ENCODE results near the gene CITED4. TPM values are rescaled to one million over a fixed set of nuclear protein-coding genes. Genes with fewer than 3 reads are reported as not detected.

CITED4 gene
- total RNA-seq, 1 donor from 2014 or later = 4.7 TPM

DNA sequence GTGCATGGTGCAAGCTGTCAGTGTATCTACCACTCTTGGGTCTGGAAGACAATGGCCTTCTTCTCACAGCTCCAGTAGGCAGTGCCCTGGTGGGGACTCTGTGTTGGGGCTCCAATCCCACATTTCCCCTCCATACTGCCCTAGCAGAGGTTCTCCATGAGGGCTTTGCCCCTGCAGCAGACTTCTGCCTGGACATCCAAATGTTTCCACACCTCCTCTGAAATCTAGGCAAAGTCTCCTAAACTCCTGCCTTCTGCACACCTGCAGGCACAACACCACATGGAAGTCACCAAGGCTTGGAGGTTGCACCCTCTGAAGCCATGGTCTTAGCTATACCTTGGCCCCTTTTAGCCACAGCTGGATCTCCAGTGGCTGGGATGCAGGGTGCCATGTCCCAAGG, 31.8 kb upstream of the CITED4 start:
- no peaks in the 10 kb centered on the region for H3K27me3 ChIP-seq (ENCODE audit: control insufficient read depth, insufficient read depth, low read length)
- TF ChIP-seq, protein P1, sequence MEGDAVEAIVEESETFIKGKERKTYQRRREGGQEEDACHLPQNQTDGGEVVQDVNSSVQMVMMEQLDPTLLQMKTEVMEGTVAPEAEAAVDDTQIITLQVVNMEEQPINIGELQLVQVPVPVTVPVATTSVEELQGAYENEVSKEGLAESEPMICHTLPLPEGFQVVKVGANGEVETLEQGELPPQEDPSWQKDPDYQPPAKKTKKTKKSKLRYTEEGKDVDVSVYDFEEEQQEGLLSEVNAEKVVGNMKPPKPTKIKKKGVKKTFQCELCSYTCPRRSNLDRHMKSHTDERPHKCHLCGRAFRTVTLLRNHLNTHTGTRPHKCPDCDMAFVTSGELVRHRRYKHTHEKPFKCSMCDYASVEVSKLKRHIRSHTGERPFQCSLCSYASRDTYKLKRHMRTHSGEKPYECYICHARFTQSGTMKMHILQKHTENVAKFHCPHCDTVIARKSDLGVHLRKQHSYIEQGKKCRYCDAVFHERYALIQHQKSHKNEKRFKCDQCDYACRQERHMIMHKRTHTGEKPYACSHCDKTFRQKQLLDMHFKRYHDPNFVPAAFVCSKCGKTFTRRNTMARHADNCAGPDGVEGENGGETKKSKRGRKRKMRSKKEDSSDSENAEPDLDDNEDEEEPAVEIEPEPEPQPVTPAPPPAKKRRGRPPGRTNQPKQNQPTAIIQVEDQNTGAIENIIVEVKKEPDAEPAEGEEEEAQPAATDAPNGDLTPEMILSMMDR (IDR thresholded peaks at IDR 0.05; ENCODE audit: insufficient read depth, low read length, severe bottlenecking) = no peak
- no peak overlapping the region for H3K4me3 ChIP-seq (ENCODE audit: low read depth, low read length)
- no peak for DNase-seq (ENCODE audit: low read depth)
- FAIRE-seq = no peak
- no peaks in the 10 kb centered on the region for H3K36me3 ChIP-seq (ENCODE audit: control insufficient read depth, insufficient read depth, low read length)

DNA sequence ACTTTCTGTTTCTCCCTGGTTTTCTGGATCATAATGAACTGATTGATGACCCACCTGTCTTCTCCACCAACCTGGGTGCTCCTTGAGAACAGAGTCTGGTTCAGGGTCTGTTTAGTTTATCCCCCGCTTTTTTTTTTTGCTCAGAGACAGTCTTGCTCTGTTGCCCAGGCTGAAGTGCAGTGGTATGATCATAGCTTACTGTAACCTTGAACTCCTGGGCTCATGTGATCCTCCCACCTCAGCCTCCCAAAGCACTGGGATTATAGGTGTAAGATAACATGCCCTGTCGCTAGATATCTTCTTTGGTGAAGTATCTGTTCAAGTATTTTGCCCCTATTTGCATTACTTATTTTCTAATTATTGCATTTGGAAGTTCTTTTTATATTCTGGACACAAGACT, 30.2 kb upstream of the CITED4 start:
- Histone ChIP-seq H3K36me3 (ENCODE audit: control insufficient read depth, insufficient read depth, low read length) (no peaks in the 10 kb centered on the region), H3K4me3 (ENCODE audit: low read depth, low read length) (no peak overlapping the region), H3K27me3 (ENCODE audit: control insufficient read depth, insufficient read depth, low read length) (no peaks in the 10 kb centered on the region)
- TF ChIP-seq, protein P1 (IDR thresholded peaks at IDR 0.05; ENCODE audit: insufficient read depth, low read length, severe bottlenecking) = no peak
- DNase-seq (ENCODE audit: low read depth) (no peak), FAIRE-seq (no peak)

DNA sequence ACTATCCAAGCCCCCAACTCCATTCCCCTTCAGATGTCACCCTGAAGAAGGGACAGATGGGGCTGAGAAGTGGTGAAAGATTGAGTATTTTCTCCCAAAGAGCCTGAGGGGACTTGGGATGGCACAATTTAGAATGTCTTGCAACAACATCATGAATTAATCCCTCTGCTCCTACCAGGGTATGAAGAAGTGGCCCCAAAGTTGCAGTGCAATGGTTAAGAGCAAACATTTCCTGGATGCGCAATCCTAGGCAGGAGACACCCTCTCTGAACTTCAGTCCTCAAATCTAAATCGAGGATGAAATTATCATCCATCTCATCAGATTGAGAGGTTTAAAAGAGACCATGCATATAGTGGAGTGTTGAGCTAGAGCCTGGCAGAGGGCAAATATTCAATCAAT, 28.6 kb upstream of the CITED4 start:
- H3K27me3 ChIP-seq (ENCODE audit: control insufficient read depth, insufficient read depth, low read length) = no peaks in the 10 kb centered on the region
- TF ChIP-seq, protein P1 (IDR thresholded peaks at IDR 0.05; ENCODE audit: insufficient read depth, low read length, severe bottlenecking) = no peak
- FAIRE-seq (no peak), DNase-seq (ENCODE audit: low read depth) (no peak)
- no peaks in the 10 kb centered on the region for H3K36me3 ChIP-seq (ENCODE audit: control insufficient read depth, insufficient read depth, low read length)
- no peak overlapping the region for H3K4me3 ChIP-seq (ENCODE audit: low read depth, low read length)

DNA sequence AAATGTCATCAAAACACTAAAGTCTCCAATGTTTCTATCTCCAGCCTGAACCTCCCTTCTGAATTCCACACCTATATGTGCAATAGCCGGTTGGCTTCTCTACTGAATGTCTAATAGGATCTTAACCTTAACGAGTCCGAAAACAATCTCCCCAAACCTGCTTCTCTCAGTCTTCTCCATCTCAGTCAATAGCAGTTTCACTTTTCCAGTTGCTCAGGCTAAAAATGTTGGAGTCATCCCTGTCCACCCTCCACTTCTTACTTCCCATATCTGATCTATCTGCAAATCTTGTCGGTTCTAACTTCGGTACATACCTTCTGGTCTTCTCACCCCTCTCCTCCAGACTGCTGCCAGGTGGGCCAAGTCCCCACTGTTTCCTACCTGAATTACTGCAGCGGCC, 25.5 kb upstream of the CITED4 start:
- no peak for FAIRE-seq

DNA sequence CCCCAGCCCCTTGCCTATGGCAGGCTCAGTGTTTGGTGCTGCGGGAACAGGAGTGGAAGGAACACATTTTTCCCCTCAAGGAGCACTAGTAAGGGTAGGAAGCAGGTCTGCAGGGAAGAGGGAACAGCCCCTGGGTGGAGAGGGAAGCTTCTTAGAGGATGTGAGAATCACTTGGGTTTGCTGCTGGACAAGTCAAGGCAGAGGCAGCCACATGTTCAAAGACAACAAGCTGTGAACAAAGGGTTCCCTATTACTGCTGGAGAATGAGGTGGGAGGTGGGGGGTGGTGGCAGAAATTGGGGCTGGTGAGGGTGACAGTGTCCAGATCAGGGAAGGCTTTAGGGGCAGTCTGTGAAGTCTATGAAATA, 24.8 kb upstream of the CITED4 start:
- no peak for FAIRE-seq
- H3K4me3 ChIP-seq (ENCODE audit: low read depth, low read length) = no peak overlapping the region
- TF ChIP-seq, protein P1 (IDR thresholded peaks at IDR 0.05; ENCODE audit: insufficient read depth, low read length, severe bottlenecking) = no peak

More for the DNA sequence above, 25.5 kb upstream of the CITED4 start:
- no peaks in the 10 kb centered on the region for H3K36me3 ChIP-seq (ENCODE audit: control insufficient read depth, insufficient read depth, low read length)
- H3K4me3 ChIP-seq (ENCODE audit: low read depth, low read length) = no peak overlapping the region
- no peak for DNase-seq (ENCODE audit: low read depth)
- TF ChIP-seq, protein P1 (IDR thresholded peaks at IDR 0.05; ENCODE audit: insufficient read depth, low read length, severe bottlenecking) = no peak
- no peaks in the 10 kb centered on the region for H3K27me3 ChIP-seq (ENCODE audit: control insufficient read depth, insufficient read depth, low read length)

DNA sequence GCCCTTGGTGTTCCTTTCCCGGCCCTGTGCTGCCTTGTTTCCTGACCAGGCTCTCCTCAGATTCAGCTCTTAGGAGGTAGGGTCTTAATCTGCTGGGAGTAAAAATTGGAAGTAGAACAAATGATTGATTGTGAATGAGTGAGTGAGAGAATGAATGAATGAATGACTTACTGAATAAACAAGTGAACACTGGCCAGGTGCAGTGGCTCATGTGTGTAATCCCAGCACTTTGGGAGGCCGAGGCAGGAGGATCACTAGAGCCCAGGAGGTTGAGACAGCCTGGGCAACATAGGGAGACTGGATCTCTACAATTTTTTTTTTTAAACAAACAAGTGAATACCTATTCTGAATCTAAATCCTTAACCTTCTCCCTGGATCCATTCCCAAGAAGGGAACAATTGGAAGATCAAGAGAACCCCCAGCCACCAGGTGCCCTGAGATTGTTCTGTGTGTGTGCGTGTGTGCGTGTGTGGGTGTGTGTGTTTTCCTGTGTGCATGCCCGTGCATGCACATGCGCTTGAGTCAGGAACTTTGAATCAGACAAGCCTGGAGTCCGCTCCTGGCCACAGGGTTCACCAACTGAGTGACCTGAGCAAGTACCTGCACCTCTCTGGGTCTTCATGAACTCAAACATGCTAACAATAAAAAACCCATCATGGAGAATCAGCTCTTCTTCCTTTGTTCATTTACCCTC, 24.3 kb upstream of the CITED4 start:
- H3K27me3 ChIP-seq (ENCODE audit: control insufficient read depth, insufficient read depth, low read length) = no peaks in the 10 kb centered on the region
- DNase-seq (ENCODE audit: low read depth) (peak; percentile 93), FAIRE-seq (no peak)
- no peaks in the 10 kb centered on the region for H3K36me3 ChIP-seq (ENCODE audit: control insufficient read depth, insufficient read depth, low read length)
- H3K4me3 ChIP-seq (ENCODE audit: low read depth, low read length) = no peak overlapping the region
- TF ChIP-seq, protein P1 (IDR thresholded peaks at IDR 0.05; ENCODE audit: insufficient read depth, low read length, severe bottlenecking) = no peak

More for the DNA sequence above, 24.8 kb upstream of the CITED4 start:
- no peaks in the 10 kb centered on the region for H3K36me3 ChIP-seq (ENCODE audit: control insufficient read depth, insufficient read depth, low read length)
- H3K27me3 ChIP-seq (ENCODE audit: control insufficient read depth, insufficient read depth, low read length) = no peaks in the 10 kb centered on the region
- peak; percentile 79 for DNase-seq (ENCODE audit: low read depth)

All from bronchial epithelial cell (primary cell).